GM12865 (cell line): Measurements from ENCODE around the gene ADAMTSL4.

Source experiments
- DNase-seq: peaks from one replicate; pipeline ENCODE4 v3.0.0; 2010; ENCODE audit warnings: low read depth
- H3K4me3 ChIP-seq: 2 replicates; pipeline ENCODE4 v1.5.1; 2011; ENCODE audit warnings: mild to moderate bottlenecking, low read depth, low read length, control low read depth
- TF ChIP-seq, protein P1 (sequence below): IDR thresholded peaks from 2 replicates; pipeline ENCODE4 v1.5.1; 2011; ENCODE audit warnings: low read length, control low read depth, low read depth, inconsistent platforms; ENCODE audit not compliant: insufficient read depth; ENCODE audit errors: missing control alignments

The ADAMTSL4 gene

DNA sequence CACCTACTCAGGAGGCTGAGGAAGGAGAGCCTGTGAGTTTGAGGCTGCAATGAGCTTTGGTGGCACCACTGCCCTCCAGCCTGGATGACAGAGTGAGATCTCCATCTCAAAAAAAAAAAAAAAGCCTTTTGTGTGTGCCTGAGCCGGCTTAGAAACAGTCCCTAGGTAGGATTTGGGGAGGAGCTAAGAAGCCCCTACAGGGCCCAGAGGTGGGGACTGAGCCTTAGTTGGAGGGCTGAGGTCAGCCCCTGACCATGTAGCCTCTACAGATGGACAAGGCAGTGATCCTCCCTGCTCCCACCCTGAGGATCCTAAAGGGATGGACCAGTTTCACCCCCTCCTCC lies 2.5 kb downstream of the ADAMTSL4 start:
- TF ChIP-seq, protein P1, sequence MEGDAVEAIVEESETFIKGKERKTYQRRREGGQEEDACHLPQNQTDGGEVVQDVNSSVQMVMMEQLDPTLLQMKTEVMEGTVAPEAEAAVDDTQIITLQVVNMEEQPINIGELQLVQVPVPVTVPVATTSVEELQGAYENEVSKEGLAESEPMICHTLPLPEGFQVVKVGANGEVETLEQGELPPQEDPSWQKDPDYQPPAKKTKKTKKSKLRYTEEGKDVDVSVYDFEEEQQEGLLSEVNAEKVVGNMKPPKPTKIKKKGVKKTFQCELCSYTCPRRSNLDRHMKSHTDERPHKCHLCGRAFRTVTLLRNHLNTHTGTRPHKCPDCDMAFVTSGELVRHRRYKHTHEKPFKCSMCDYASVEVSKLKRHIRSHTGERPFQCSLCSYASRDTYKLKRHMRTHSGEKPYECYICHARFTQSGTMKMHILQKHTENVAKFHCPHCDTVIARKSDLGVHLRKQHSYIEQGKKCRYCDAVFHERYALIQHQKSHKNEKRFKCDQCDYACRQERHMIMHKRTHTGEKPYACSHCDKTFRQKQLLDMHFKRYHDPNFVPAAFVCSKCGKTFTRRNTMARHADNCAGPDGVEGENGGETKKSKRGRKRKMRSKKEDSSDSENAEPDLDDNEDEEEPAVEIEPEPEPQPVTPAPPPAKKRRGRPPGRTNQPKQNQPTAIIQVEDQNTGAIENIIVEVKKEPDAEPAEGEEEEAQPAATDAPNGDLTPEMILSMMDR = no peak
- no peak for DNase-seq
- H3K4me3 ChIP-seq = no peak overlapping the region

DNA sequence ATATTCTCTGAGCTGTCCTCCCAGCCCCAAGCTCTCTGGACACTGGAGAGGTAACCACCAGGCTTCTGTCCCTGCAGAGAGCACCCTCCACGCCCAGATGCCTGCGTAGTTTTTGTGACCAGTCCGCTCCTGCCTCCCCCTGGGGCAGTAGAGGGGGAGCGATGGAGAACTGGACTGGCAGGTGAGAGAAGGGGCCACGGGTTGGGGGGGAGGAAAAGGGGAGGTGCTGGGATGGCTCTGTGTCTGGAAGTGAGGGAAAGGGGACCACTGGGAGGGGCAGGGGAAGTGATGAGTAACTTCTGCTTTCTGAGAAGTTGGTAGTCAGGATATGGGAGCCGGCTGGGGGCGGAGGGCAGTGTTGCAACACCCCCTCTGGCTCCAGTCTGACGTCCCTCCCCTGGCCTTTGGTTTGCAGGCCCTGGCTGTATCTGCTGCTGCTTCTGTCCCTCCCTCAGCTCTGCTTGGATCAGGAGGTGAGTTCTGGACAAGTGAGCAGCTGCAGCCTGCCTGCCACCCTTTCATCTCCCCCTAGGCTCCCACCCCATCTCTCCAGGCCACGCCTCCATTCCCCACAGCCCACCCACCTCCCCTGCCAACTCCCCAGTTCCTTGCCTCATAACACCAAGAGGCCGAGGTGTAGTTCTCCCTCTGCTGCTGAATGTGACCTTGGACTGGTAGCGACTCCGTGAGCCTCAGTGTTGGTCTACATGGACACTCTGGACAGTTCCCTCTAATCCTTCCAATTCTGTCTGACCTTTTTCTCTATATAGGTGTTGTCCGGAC lies 3.1 kb downstream of the ADAMTSL4 start:
- TF ChIP-seq, protein P1 = no peak
- DNase-seq = no peak
- H3K4me3 ChIP-seq = no peak overlapping the region

- no peak for DNase-seq
Measured at GRCh38 chr1:150552911-150553289, 3.7 kb downstream of the ADAMTSL4 start.

GRCh38 chr1:150553392-150554085 lies 4.3 kb downstream of the ADAMTSL4 start:
- no peak overlapping the region for H3K4me3 ChIP-seq
- no peak for DNase-seq
- TF ChIP-seq, protein P1 = no peak

More at GRCh38 chr1:150552911-150553289, 3.7 kb downstream of the ADAMTSL4 start:
- H3K4me3 ChIP-seq = no peak overlapping the region
- TF ChIP-seq, protein P1 = no peak

DNA sequence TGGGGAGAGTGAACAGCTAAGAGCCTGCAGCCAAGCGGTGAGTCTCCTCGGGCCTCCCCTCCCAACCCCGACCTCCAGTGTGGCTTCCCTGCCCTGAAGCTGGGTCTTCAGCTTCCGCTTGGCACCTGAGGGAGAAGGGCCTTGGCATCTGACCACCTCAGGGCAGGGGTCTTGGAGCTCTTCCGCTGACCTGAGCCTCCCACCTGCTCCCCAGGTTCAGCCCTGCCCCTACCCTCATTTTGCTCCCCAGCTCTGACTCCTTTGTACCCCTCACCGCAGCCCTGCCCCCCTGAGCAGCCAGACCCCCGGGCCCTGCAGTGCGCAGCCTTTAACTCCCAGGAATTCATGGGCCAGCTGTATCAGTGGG lies 4.9 kb downstream of the ADAMTSL4 start:
- TF ChIP-seq, protein P1 = no peak
- no peak for DNase-seq
- no peak overlapping the region for H3K4me3 ChIP-seq

DNA sequence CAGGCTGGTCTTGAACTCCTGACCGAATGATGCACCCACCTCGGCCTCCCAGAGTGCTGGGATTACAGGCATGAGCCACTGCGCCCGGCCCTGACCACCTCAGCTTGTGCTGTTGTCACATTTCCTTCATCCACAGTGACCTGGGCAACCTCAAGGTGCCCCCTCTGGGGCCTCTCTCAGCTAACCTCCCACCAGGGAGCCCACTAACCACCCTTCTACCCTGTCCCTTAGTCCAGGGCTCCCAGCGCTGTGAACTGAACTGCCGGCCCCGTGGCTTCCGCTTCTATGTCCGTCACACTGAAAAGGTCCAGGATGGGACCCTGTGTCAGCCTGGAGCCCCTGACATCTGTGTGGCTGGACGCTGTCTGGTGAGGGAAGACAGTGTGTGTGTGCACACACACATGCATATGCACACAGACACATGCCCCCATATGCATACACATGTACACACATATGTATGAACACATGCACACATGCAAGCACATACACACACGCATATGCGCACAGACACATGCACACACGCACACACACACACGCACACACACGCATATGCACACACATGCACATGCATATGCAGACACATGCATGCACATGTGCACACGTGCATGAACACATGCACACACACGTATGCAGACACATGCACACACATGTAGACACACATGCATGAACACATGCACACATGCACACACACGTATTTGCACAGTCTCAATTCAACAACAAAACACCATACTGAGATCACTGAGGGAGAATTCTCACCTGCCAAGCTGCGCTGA lies 6.2 kb downstream of the ADAMTSL4 start:
- TF ChIP-seq, protein P1 = no peak
- DNase-seq = no peak
- H3K4me3 ChIP-seq = no peak overlapping the region
